Jurkat, Clone E6-1 (cell line): ENCODE data around the gene EXOC6.
"Not testable (repeated sequence)": the region's sequence is repeated elsewhere in the genome, so short reads cannot be mapped to it uniquely, and the experiment has no call there.

Experiments used
- DNase-seq: peaks from one replicate; pipeline ENCODE4 v3.0.0-alpha.2; 2011; ENCODE audit warnings: low read depth, low spot score
- H3K4me3 ChIP-seq: 2 replicates; pipeline ENCODE4 v1.5.1; 2011; ENCODE audit warnings: mild to moderate bottlenecking, low read length, control low read depth, moderate library complexity

The EXOC6 gene

DNA sequence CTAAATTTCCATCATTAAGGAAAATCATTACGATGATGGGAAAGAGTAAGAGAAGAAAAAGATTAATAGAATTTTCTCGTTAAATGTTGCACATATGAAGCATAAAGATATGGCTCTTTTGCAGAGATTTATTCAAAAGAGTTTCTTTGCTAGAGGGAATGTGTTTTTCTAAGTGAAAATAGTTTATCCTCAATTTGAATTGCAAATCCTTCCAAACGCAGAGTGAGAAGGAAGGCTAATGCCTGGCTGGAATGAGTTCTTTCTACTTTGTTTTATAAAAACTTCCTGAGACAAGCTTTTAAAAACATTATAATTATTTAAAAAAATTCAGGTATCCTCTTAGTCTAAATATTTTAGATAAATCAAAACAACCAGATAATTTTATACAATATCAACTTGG, 239.5 kb downstream of the EXOC6 start:
- DNase-seq: no peak
- H3K4me3 ChIP-seq: no peak overlapping the region

DNA sequence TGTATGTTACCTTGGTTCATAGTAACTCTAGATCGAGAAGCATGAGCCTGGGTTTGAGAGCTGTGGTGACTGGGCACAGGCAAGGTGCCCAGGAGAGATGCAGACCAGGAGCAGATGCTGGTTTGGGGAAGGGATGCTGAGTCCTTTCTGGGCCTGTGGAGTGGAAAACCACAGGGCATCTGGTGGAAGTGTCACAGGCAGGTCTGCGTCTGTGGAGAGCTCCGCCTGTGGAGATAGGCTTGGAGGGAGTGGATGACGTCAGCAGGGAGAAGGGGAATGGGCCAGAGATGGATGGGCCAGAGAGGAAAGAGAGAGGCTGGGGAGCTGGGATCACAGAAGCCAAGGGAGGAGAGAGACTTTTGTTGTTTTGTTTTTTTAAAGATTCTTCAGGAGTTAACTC, 240.1 kb downstream of the EXOC6 start:
- no peak for DNase-seq
- H3K4me3 ChIP-seq: no peak overlapping the region

DNA sequence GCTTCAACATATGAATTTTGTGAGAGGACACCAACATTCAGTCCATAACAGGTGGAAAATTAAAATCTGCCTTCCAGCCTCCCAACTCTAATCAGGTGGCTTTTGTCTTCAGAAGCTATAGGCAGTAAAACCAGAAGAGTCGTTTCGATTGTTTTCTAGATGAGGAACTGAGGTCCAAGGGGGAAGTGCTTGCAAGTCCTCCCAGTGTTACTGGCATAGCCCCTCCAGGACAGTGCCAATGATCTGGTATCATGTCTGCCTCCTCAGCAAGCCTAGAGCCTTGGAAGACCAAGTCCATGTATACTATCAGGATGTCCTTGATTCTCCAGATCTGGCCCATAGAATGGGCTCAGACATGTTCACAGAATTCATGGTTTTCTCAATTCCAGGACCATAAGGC, 242.3 kb downstream of the EXOC6 start:
- H3K4me3 ChIP-seq: no peak overlapping the region

DNA sequence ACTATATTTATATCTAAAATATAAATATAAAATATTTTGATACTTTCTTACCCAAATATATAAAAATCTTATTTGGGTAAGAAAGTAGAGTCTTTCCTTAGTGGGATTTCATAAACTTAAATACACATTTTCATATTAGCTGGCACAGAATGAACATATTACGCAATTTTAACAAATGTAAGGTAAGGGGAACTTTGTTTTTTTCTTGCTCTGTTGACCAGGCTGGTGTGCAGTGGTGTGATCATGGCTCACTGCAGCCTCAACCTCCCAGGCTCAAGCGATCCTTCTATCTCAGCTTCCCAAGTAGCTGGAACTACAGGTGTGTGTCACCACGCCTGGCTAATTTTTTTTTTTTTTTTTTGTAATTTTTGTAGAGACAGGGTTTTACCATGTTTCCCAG, 243.6 kb downstream of the EXOC6 start:
- no peak overlapping the region for H3K4me3 ChIP-seq
- DNase-seq: no peak

More for the DNA sequence above, 242.3 kb downstream of the EXOC6 start:
- no peak for DNase-seq

DNA sequence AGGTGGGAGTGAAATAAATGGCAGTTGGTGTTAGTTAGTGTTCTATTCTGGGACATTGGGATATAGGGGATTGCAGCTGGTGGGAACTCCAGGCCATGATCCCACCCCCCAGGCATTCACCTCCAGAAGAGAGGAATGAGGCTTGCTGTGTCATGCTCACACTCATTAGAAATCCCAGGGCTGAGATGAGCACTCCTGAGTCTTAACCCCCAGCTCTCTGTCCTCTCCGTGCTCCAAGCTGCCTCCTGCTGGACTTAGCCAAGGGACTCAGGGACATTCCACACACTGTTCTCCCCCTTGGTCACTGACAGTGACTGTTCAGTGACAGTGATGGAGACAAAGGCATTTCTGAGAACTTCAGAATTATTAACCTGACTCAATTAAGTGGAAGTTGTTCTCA, 246.9 kb downstream of the EXOC6 start:
- DNase-seq: no peak
- H3K4me3 ChIP-seq: no peak overlapping the region

DNA sequence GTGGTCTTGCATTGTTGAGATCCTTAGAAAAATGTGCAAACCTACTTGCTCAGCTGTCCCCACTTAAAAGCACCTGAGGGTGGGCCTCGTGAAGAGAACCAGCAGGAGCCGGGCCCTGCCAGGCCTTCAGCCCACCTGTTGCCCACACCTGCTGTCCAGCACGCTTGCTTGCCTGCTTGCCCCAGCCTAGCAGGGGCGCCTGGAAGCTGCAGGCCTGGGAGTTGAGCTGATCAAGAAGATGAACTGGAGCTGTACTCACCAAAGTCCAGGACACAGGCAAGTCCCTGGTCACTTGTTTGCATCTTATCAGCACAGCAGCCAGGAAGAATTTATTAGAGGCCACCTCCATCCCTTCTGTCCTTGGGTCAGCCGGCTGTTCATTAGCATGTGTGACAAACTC, 248.6 kb downstream of the EXOC6 start:
- no peak overlapping the region for H3K4me3 ChIP-seq
- no peak for DNase-seq

DNA sequence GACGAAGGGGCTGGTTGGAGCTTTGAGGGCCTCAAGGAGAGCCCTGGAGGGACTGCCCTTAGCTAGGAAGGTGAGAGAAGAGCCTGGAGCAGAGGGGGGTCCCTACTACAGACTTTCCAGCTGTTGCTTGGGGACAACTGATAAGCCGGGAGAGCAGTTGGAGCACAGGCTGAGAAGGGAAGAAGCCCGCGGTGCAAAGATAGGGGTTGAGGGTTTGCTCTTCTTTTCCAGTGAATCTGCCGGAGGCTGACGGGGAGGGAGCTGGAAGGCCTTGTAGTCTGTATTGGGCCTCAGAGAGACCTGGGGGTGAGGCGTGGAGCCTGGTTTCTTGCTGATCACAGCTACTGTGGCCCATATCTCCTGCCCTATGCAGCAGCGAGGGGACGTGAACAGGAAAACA, 249.1 kb downstream of the EXOC6 start:
- no peak overlapping the region for H3K4me3 ChIP-seq
- no peak for DNase-seq

DNA sequence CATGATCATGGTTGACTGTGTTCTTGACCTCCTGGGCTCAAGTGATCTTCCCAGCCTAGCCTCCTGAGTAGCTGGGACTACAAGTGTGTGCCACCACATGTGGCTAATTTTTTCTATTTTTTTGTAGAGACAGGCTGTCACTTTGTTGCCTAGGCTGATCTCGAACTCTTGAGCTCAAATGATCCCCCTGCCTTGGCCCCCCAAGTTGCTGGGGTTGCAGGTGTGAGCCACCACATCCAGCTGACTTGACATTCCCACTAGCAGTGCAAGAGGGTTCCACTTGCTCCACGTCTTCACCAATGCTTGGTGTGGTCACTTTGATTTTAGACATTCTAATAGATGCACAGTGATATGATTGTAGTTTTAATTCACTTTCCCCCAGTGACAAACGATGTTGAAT, 250.5 kb downstream of the EXOC6 start:
- no peak overlapping the region for H3K4me3 ChIP-seq
- DNase-seq: no peak

DNA sequence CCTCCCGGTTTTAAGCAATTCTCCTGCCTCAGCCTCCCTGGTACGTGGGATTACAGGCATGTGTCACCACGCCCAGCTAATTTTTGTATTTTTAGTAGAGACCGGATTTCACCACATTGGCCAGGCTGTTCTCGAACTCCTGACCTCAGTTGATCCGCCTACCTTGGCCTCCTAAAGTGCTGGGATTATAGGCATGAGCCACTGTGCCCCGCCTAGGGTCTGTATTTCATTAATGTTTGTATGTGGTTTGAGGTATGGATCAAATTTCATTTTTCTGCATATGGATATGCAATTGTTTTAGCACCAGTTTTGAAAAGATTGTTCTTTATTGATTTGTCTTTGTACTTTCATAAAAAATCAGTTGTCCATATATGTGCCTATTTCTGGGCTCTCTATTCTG, 251.3 kb downstream of the EXOC6 start:
- no peak for DNase-seq
- H3K4me3 ChIP-seq: no peak overlapping the region

DNA sequence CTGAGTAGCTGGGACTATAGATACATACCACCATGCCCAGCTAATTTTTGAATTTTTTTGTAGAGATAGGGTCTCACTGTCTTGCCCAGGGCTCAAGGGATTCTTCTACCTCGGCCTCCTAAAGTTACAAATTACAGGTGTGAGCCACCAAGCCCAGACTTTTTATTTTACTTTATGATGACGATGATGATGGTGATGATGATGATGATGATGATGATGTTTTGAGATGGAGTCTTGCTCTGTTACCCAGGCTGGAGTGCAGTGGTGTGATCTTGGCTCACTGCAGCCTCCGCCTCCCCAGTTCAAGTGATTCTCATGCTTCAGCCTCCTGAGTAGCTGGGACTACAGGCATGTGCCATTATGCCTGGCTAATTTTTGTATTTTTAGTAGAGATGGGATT, 252.8 kb downstream of the EXOC6 start:
- DNase-seq, H3K4me3 ChIP-seq: not testable (repeated sequence)

DNA sequence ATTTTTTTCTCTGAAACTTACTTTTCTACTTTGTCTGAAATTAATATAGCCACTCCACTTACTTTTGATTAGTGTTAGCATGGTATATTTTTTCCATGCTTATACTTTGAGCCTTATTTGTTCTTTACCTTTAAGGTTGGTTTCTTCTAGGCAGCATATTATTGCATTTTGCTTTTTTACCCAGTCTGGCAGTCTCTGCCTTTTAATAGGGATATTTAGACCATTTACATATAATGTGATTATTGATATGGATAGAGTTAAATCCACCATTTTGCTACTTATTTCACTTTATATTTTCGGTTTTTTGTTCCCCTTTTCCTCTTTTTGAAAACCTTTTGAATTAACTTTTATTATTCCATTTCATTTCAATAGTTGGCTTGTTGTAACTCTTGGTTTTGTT, 255.6 kb downstream of the EXOC6 start:
- H3K4me3 ChIP-seq: no peak overlapping the region
- no peak for DNase-seq

DNA sequence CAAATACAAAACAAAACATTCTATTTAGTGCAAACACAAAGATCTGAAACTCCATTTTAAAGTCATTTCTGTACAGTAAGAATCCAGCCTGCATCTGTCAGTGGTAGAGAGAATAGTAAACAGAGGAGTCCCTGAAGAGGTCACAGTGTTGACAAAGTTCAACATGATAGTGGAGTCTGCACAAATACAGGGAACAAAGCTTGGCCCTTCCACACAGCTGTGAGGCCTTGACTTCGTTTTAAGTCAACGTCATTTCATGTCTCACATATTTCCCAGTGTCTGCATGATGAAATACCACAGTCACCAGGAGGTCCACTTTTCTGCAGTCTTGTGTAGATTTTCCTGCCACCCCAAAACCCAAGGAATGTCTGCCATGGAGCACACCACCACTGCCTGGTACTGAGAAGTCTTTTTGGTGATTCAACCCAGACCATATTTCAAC, 258.3 kb downstream of the EXOC6 start:
- no peak overlapping the region for H3K4me3 ChIP-seq
- no peak for DNase-seq
